K562 (cell line): ENCODE data around the gene TM9SF4. TPM values are rescaled to one million over a fixed set of nuclear protein-coding genes. Genes with fewer than 3 reads are reported as not detected.

Experiments
- ATAC-seq: fragments of 200-7000 bp; cut with Tn5 transposase; 3 replicates; pipeline ENCODE4 v1.9.1; 2020; ENCODE audit warnings: moderate library complexity
- BruUV-seq: library from RNA; stranded (reverse); fragments of 400-500 nt; replicated peaks from 2 replicates; lab custom pipeline; 2021; lab: Mats Ljungman, UMichigan
- CTCF ChIA-PET: fragments of 300-600 bp; formaldehyde crosslinking; extraction: SDS; loops from one replicate; lab custom pipeline; 2021; ENCODE audit warnings: low intra/inter-chr PET ratio; lab: Yijun Ruan, JAX
- POLR2A ChIA-PET: fragments of 300-600, 350-650 bp; sonication (Branson Sonifier 250); formaldehyde crosslinking; extraction: SDS; loops from one replicate; lab custom pipeline; 2021; ENCODE audit warnings: antibody characterized with exemption, inconsistent platforms; lab: Yijun Ruan, JAX
- DNase-seq, 4 experiments: peaks; one replicate each; pipeline versions ENCODE4 v3.0.0 to v3.0.0-alpha.2; 2011 to 2018; ENCODE audit warnings: low spot score in 3 of 4, mixed read lengths in 3 of 4; ENCODE audit errors: extremely low read depth in 1 of 4
- FAIRE-seq: peaks from 2 replicates; lab custom pipeline; 2011; peaks lifted over from hg19 to GRCh38; lab: Jason Lieb, UNC
- H2AFZ ChIP-seq: 2 replicates; pipeline ENCODE4 v1.6.0; 2011; ENCODE audit warnings: low read depth, low read length, control low read depth, inconsistent platforms
- H3K27ac ChIP-seq: fragments of 200-600 bp; 3 replicates; pipeline ENCODE4 v1.8.0; 2011; ENCODE audit warnings: low read depth, mild to moderate bottlenecking, control low read depth, inconsistent platforms, low read length, moderate library complexity, mixed read lengths; ENCODE audit errors: extremely low read depth
- H3K27me3 ChIP-seq, 2 experiments: fragments of 300-600 bp in 1 of 2; 2 replicates in 1 of 2; 3 replicates in 1 of 2; pipeline versions ENCODE4 v1.6.0 to v1.8.0; 2011; ENCODE audit warnings: inconsistent platforms in 2 of 2, low read length in 2 of 2, mild to moderate bottlenecking in 1 of 2, mixed read lengths in 1 of 2, moderate library complexity in 1 of 2; ENCODE audit not compliant: control insufficient read depth in 2 of 2, insufficient read depth in 2 of 2
- H3K36me3 ChIP-seq: fragments of 300-600 bp; 3 replicates; pipeline ENCODE4 v1.8.0; 2011; ENCODE audit warnings: mild to moderate bottlenecking, low read length, inconsistent platforms; ENCODE audit not compliant: control insufficient read depth, insufficient read depth
- H3K4me1 ChIP-seq, 2 experiments: fragments of 200-600 bp in 1 of 2; replicated peaks in 1 of 2; 2 replicates in 1 of 2; 3 replicates in 1 of 2; pipeline versions ENCODE4 v1.5.1 to v1.8.0; 2011; ENCODE audit warnings: inconsistent platforms in 2 of 2, low read length in 2 of 2, mild to moderate bottlenecking in 1 of 2, mixed read lengths in 1 of 2, moderate library complexity in 1 of 2; ENCODE audit not compliant: control insufficient read depth in 2 of 2, insufficient read depth in 2 of 2
- H3K4me2 ChIP-seq: 2 replicates; pipeline ENCODE4 v1.6.1; 2011; ENCODE audit warnings: low read length, control low read depth, inconsistent platforms, mixed read lengths; ENCODE audit not compliant: insufficient read depth
- H3K4me3 ChIP-seq: fragments of 200-600 bp; sonication (generic), shearing (Covaris generic); 2 replicates; pipeline ENCODE4 v1.5.1; 2016; ENCODE audit warnings: control low read depth, inconsistent platforms
- H3K79me2 ChIP-seq: fragments of 200-600 bp; 3 replicates; pipeline ENCODE4 v1.8.0; 2011; ENCODE audit warnings: low read length, inconsistent platforms; ENCODE audit not compliant: control insufficient read depth, insufficient read depth
- H3K9ac ChIP-seq, 2 experiments: 2 replicates each; pipeline versions ENCODE4 v1.6.0 to v1.6.1; 2011; ENCODE audit warnings: low read depth in 2 of 2, low read length in 2 of 2, control low read depth in 1 of 2, inconsistent platforms in 1 of 2, mild to moderate bottlenecking in 1 of 2, mixed read lengths in 1 of 2; ENCODE audit not compliant: insufficient read depth in 1 of 2
- H3K9me1 ChIP-seq: one replicate; pipeline ENCODE4 v1.6.0; 2011; ENCODE audit warnings: inconsistent platforms, mild to moderate bottlenecking, low read length, moderate library complexity; ENCODE audit not compliant: control insufficient read depth, insufficient read depth
- H3K9me3 ChIP-seq: replicated peaks from 2 replicates; pipeline ENCODE4 v1.5.1; 2011; ENCODE audit warnings: low read depth, low read length, inconsistent platforms; ENCODE audit not compliant: control insufficient read depth, insufficient read depth
- H4K20me1 ChIP-seq: replicated peaks from 2 replicates; pipeline ENCODE4 v1.6.1; 2011; ENCODE audit warnings: low read length, inconsistent platforms, mixed read lengths; ENCODE audit not compliant: control insufficient read depth, insufficient read depth
- ATF1 ChIP-seq, 2 experiments: fragments of 450-650 bp in 1 of 2; IDR thresholded peaks; 2 replicates each; pipeline ENCODE4 v1.6.1; 2016; ENCODE audit warnings: missing compliant biosample characterization in 1 of 2, missing genetic modification characterization in 1 of 2
- DIDO1 ChIP-seq: fragments of 450-650 bp; IDR thresholded peaks from 2 replicates; pipeline ENCODE4 v1.6.1; 2016; ENCODE audit warnings: low read depth, missing biosample characterization, missing genetic modification characterization
- E4F1 ChIP-seq: fragments of 250-450 bp; sonication (Bioruptor Pico); IDR thresholded peaks from 2 replicates; pipeline ENCODE4 v1.5.0; 2021; ENCODE audit warnings: mild to moderate bottlenecking, borderline replicate concordance
- ELF4 ChIP-seq: fragments of 450-650 bp; formaldehyde crosslinking; IDR thresholded peaks from 2 replicates; pipeline ENCODE4 v1.4.0; 2022; ENCODE audit warnings: missing genetic modification characterization
- ETV5 ChIP-seq: sonication (generic); formaldehyde crosslinking; IDR thresholded peaks from 2 replicates; pipeline ENCODE4 v1.4.0; 2020; ENCODE audit warnings: low read depth, mild to moderate bottlenecking, missing genetic modification reagents
- EZH2 ChIP-seq: IDR thresholded peaks from 2 replicates; pipeline ENCODE4 v1.6.1; 2012; ENCODE audit warnings: low read depth, mild to moderate bottlenecking, inconsistent platforms, low read length, borderline replicate concordance
- LEF1 ChIP-seq: fragments of 450-650 bp; IDR thresholded peaks from 2 replicates; pipeline ENCODE4 v1.6.1; 2016; ENCODE audit warnings: mild to moderate bottlenecking
- MCM3 ChIP-seq: fragments of 450-650 bp; IDR thresholded peaks from 2 replicates; pipeline ENCODE4 v1.6.1; 2016
- MEIS2 ChIP-seq: fragments of 450-650 bp; IDR thresholded peaks from 2 replicates; pipeline ENCODE4 v1.6.1; 2014; ENCODE audit warnings: mild to moderate bottlenecking; ENCODE audit not compliant: partially characterized antibody
- NEUROD1 ChIP-seq: fragments of 150-350 bp; IDR thresholded peaks from 2 replicates; pipeline ENCODE4 v1.6.1; 2014; ENCODE audit warnings: borderline replicate concordance, low read length, low read depth; ENCODE audit not compliant: partially characterized antibody
- PPARD ChIP-seq: fragments of 250-450 bp; sonication (Bioruptor Pico); IDR thresholded peaks from 2 replicates; pipeline ENCODE4 v1.8.0; 2022; ENCODE audit warnings: inconsistent platforms, mild to moderate bottlenecking, moderate library complexity
- SMARCB1 ChIP-seq: IDR thresholded peaks from 2 replicates; pipeline ENCODE4 v1.6.1; 2011; ENCODE audit warnings: improper control_type of control experiment, low read depth; ENCODE audit not compliant: insufficient read length
- SRSF7 ChIP-seq: fragments of 200-400 bp; formaldehyde crosslinking; optimal IDR thresholded peaks from 2 replicates; pipeline ENCODE3; 2017; ENCODE audit warnings: mild to moderate bottlenecking, low read depth, low read length
- ZNF668 ChIP-seq: fragments of 250-450 bp; sonication (Bioruptor Pico); IDR thresholded peaks from 2 replicates; pipeline ENCODE4 v1.8.0; 2022; ENCODE audit warnings: mild to moderate bottlenecking, inconsistent platforms
- ZNF707 ChIP-seq: fragments of 250-450 bp; sonication (Bioruptor Pico); conservative IDR thresholded peaks from 2 replicates; pipeline ENCODE4 v1.8.0; 2022; ENCODE audit warnings: inconsistent platforms, mild to moderate bottlenecking, moderate library complexity
- WGBS: fragments of 100-300 bp; shearing (Covaris generic); methylation state at CpG from one replicate; pipeline ENCODE4 v1.1.6; 2016; ENCODE audit warnings: low coverage, mixed read lengths; ENCODE audit not compliant: insufficient coverage; ENCODE audit errors: missing lambda C conversion rate; 5-methylcytosine and 5-hydroxymethylcytosine counted together
- in situ Hi-C: fragments of 300-500 bp; cut with MboI; formaldehyde crosslinking; loops from 4 replicates; pipeline ENCODE4 v1.15.0; 2018; ENCODE audit warnings: inconsistent platforms, mixed read lengths
- intact Hi-C: fragments of 100-400 bp; cut with micrococcal nuclease; formaldehyde crosslinking; loops from 2 replicates; pipeline ENCODE4 v1.14.2; 2022
- polyA plus RNA-seq, 8 experiments: library from polyadenylated mRNA; depleted of rRNA in 4 of 8; stranded (reverse) in 5 of 8; unstranded in 3 of 8; fragments of >200 nt; fragmentation: Nextera tagmentation in 2 of 8; fragmentation: Illumina TruSeq in 1 of 8; extraction: Ambion mirVana in 2 of 8; extraction: Trizol in 1 of 8; gene quantifications; 2 replicates each; pipeline versions ENCODE4 v1.2.1 to v1.2.3, GENCODE V29; 2011 to 2014; ENCODE audit warnings: inconsistent platforms in 1 of 8, missing spikeins in 1 of 8
- total RNA-seq, 7 experiments: library from RNA; depleted of rRNA in 6 of 7; stranded (reverse); fragments of >200 nt in 6 of 7; fragmentation: Illumina TruSeq in 2 of 7; extraction: Trizol in 2 of 7; gene quantifications; 2 replicates each; pipeline versions ENCODE4 v1.2.1 to v1.2.3, GENCODE V29; 2011 to 2021; ENCODE audit warnings: low replicate concordance in 1 of 7
- TF ChIP-seq, protein P1 (sequence below): fragments of 250-450 bp; sonication (Bioruptor Pico); IDR thresholded peaks from 2 replicates; pipeline ENCODE4 v1.4.0; 2020

Gene TM9SF4
- total and polyA plus RNA-seq, 9 of the 15 experiments (the other 6 are each of a cell fraction or from before 2014, with no cell fraction given) = 14.5 to 46.3 (median 26.9) TPM

DNA sequence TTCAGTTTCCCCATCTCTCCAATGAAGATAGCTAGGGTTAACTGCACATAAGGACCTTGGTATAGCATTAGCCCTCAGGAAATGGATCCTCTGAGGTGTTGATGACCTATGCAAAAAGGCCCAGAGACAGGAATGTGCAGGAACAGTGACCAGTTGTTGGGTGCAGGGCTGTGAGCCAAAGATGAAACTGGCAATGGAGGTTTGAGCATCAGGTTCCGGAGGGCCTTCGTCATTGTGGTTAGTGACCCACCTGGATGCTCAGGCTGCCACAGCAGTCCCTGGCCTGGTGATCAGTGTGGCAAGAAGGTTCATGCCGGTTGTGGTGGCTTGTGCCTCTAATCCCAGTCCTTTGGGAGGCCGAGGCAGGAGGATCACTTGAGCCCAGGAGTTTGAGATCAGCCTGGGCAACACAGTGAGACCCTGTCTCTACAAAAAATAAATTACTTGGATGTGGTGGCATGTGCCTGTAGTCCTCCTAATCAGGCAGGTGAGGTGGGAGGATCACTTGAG is 43.7 kb downstream of the TM9SF4 start:
- ATAC-seq (no peak), DNase-seq (no peak), FAIRE-seq (no peak)
- intact Hi-C loops = loop anchor here (10.0 kb wide), 1 partner anchor 502 kb away; no protein-coding TSS in a partner anchor
- H4K20me1 ChIP-seq = no peaks in the 10 kb centered on the region; the same call in 1 of the 2 replicates
- no peaks in the 10 kb centered on the region for H3K4me1 ChIP-seq
- no peak overlapping the region for H3K9ac ChIP-seq
- 94% methylated on average over 4 of the region's 4 CpGs for WGBS
- H3K4me2 ChIP-seq = no peak overlapping the region
- H3K9me1 ChIP-seq = peaks cover 3% of the 10 kb centered on the region
- no peaks in the 10 kb centered on the region for H3K27me3 ChIP-seq
- H3K9me3 ChIP-seq = no peaks in the 10 kb centered on the region
- BruUV-seq = no TSS peak
- CTCF ChIA-PET = no interaction called here
- POLR2A ChIA-PET = no interaction called here
- H3K4me3 ChIP-seq = no peak overlapping the region
- no peaks in the 10 kb centered on the region for H3K79me2 ChIP-seq
- no peak overlapping the region for H2AFZ ChIP-seq
- in situ Hi-C loops = loop anchor here (25.0 kb wide), 1 partner anchor 509 kb away; the partner anchor contains the start of gene C20orf203
- H3K27ac ChIP-seq = no peak overlapping the region
- peaks cover 72% of the 10 kb centered on the region for H3K36me3 ChIP-seq
- TF ChIP-seq ZNF707 (CRISPR knock-in tag) (no peak), ZNF668 (CRISPR knock-in tag) (no peak), NEUROD1 (no peak), MCM3 (no peak), ELF4 (CRISPR knock-in tag) (no peak), SRSF7 (no peak), ATF1 (CRISPR knock-in tag; IDR thresholded peaks at IDR 0.05) (no peak), ATF1 (tag; IDR thresholded peaks at IDR 0.05) (no peak), SMARCB1 (no peak), PPARD (no peak), LEF1 (no peak), MEIS2 (no peak), E4F1 (CRISPR knock-in tag) (no peak), EZH2 (no peak), DIDO1 (no peak), ETV5 (CRISPR knock-in tag) (no peak)
- TF ChIP-seq, protein P1, sequence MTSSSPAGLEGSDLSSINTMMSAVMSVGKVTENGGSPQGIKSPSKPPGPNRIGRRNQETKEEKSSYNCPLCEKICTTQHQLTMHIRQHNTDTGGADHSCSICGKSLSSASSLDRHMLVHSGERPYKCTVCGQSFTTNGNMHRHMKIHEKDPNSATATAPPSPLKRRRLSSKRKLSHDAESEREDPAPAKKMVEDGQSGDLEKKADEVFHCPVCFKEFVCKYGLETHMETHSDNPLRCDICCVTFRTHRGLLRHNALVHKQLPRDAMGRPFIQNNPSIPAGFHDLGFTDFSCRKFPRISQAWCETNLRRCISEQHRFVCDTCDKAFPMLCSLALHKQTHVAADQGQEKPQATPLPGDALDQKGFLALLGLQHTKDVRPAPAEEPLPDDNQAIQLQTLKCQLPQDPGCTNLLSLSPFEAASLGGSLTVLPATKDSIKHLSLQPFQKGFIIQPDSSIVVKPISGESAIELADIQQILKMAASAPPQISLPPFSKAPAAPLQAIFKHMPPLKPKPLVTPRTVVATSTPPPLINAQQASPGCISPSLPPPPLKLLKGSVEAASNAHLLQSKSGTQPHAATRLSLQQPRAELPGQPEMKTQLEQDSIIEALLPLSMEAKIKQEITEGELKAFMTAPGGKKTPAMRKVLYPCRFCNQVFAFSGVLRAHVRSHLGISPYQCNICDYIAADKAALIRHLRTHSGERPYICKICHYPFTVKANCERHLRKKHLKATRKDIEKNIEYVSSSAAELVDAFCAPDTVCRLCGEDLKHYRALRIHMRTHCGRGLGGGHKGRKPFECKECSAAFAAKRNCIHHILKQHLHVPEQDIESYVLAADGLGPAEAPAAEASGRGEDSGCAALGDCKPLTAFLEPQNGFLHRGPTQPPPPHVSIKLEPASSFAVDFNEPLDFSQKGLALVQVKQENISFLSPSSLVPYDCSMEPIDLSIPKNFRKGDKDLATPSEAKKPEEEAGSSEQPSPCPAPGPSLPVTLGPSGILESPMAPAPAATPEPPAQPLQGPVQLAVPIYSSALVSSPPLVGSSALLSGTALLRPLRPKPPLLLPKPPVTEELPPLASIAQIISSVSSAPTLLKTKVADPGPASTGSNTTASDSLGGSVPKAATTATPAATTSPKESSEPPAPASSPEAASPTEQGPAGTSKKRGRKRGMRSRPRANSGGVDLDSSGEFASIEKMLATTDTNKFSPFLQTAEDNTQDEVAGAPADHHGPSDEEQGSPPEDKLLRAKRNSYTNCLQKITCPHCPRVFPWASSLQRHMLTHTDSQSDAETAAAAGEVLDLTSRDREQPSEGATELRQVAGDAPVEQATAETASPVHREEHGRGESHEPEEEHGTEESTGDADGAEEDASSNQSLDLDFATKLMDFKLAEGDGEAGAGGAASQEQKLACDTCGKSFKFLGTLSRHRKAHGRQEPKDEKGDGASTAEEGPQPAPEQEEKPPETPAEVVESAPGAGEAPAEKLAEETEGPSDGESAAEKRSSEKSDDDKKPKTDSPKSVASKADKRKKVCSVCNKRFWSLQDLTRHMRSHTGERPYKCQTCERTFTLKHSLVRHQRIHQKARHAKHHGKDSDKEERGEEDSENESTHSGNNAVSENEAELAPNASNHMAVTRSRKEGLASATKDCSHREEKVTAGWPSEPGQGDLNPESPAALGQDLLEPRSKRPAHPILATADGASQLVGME = no peak
